ENCODE results near the gene CAMK2A.
"Not testable (repeated sequence)": the region's sequence is repeated elsewhere in the genome, so short reads cannot be mapped to it uniquely, and the experiment has no call there.

CAMK2A gene

DNA sequence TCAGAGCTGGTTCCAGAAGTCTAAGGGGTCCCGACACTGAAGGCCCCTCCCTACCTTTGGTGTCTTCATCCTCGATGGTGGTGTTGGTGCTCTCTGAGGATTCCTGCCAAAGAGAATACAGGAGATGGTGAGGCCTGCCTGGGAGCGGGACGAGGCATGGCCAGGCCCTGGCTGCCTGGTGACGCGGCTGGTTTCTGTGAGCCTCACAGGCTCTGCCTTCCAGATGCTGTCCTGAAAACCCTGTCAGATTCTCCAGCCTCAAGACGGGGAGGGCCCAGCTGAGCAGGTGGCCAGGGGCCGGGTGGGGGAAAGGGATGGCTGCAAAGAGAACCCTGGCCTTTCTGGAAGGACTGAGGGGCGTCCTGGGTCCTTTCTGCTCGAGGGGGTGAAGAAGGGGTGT, 50.9 kb downstream of the CAMK2A start:
- H3K27me3 Mint-ChIP-seq (ENCODE audit: low read depth): peaks cover 8% of the 10 kb centered on the region
- no peak overlapping the region for H3K4me3 Mint-ChIP-seq
- H3K27ac Mint-ChIP-seq: no peak overlapping the region
- no peaks in the 10 kb centered on the region for H3K9me3 Mint-ChIP-seq
- H3K4me1 Mint-ChIP-seq: peaks cover 37% of the 10 kb centered on the region
- TF ChIP-seq CTCF (IDR thresholded peaks at IDR 0.05; ENCODE audit: unreplicated experiment in 3 of 3): no peak
- H3K36me3 Mint-ChIP-seq (ENCODE audit: low read depth): no peaks in the 10 kb centered on the region

DNA sequence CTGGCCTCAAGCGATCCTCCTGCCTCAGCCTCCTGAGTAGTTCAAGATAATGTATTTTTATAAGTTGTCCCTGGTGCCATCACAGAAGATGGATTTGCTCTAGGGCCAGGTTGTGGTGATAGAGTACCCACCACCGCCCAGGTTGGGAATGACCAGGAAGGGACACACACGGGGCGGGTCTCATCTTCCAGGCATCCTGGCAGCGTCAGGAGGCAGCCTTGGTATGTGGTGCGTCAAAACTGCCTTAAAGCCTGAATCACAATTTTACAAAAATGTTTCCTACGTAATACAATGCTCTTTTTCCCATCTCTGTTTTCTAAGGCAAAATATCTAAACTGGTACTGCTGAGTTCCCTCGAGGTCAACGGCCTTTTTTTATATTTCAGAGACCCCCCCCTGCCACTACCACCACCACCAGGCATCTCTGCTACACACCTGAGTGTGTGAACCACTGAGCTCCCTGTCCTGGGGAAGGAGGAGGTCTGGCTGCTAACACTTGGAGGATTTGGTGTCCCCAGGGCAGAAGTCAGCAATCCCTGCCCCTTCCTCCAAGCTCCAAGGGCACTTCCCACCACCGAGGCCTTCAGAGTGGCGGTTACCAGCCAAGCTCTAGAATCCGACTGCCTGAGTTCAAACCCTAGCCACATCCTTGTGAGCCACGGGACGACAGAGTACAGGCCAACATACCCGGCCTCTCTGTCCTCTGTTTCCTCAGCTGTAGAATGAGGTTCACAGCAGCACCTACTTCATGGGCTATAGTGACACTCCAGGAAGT, 52.4 kb downstream of the CAMK2A start:
- H3K27ac Mint-ChIP-seq: peak overlapping the region in 2 of 3 experiments; percentile 15 to 56
- peaks cover 26% of the 10 kb centered on the region for H3K4me1 Mint-ChIP-seq
- no peak overlapping the region for H3K4me3 Mint-ChIP-seq
- TF ChIP-seq CTCF (IDR thresholded peaks at IDR 0.05; ENCODE audit: unreplicated experiment in 3 of 3): no peak
- no peaks in the 10 kb centered on the region for H3K9me3 Mint-ChIP-seq
- no peaks in the 10 kb centered on the region for H3K27me3 Mint-ChIP-seq (ENCODE audit: low read depth)
- H3K36me3 Mint-ChIP-seq (ENCODE audit: low read depth): no peaks in the 10 kb centered on the region

DNA sequence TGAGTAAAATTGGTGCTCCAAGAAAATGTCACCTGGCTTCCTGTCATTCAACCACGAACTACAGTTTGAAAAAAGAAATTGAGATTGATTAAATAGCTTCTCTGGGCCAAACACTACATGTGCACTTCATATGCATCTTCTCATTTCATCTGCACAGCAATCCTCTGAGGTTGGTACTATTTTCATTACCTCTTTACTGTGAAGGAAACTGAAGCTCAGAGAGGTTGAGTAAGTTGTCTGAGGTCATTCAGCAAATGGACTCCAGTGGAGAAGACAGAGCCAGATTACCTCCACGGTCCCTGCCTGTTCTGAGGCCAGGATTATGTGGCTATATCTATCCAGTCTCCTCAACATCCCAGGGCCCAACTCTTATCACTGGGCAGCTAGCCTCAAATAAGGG, 53.3 kb downstream of the CAMK2A start:
- H3K36me3 Mint-ChIP-seq (ENCODE audit: low read depth): no peaks in the 10 kb centered on the region
- H3K4me1 Mint-ChIP-seq: peaks cover 19% of the 10 kb centered on the region
- no peak overlapping the region for H3K4me3 Mint-ChIP-seq
- no peaks in the 10 kb centered on the region for H3K27me3 Mint-ChIP-seq (ENCODE audit: low read depth)
- no peaks in the 10 kb centered on the region for H3K9me3 Mint-ChIP-seq
- H3K27ac Mint-ChIP-seq: peak overlapping the region; percentile 68 to 90 (median 80)
- TF ChIP-seq CTCF (IDR thresholded peaks at IDR 0.05; ENCODE audit: unreplicated experiment in 3 of 3): no peak

DNA sequence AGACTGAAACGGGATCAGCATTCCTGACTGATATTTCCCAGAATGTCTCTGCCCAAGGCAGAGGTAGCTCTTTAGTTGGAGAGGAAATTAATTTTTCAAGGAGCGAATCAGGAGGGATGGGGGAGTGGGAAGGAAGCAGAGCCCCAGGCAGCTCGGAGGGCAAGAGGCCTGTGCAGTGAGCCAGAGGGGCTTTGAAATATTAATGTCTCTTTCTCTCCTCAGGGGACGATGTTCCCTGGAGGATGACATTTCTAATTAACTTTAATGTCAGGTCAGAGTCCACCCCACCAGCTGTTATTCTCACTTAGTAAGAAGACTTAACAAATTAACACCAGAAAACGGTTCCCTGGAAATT, 54.1 kb downstream of the CAMK2A start:
- no peaks in the 10 kb centered on the region for H3K9me3 Mint-ChIP-seq
- H3K4me3 Mint-ChIP-seq: no peak overlapping the region
- H3K27me3 Mint-ChIP-seq (ENCODE audit: low read depth): no peaks in the 10 kb centered on the region
- H3K27ac Mint-ChIP-seq: peak overlapping the region; percentile 68 to 90 (median 80)
- TF ChIP-seq CTCF (IDR thresholded peaks at IDR 0.05; ENCODE audit: unreplicated experiment in 3 of 3): no peak
- peaks cover 3% of the 10 kb centered on the region for H3K36me3 Mint-ChIP-seq (ENCODE audit: low read depth)
- peaks cover 24% of the 10 kb centered on the region for H3K4me1 Mint-ChIP-seq

DNA sequence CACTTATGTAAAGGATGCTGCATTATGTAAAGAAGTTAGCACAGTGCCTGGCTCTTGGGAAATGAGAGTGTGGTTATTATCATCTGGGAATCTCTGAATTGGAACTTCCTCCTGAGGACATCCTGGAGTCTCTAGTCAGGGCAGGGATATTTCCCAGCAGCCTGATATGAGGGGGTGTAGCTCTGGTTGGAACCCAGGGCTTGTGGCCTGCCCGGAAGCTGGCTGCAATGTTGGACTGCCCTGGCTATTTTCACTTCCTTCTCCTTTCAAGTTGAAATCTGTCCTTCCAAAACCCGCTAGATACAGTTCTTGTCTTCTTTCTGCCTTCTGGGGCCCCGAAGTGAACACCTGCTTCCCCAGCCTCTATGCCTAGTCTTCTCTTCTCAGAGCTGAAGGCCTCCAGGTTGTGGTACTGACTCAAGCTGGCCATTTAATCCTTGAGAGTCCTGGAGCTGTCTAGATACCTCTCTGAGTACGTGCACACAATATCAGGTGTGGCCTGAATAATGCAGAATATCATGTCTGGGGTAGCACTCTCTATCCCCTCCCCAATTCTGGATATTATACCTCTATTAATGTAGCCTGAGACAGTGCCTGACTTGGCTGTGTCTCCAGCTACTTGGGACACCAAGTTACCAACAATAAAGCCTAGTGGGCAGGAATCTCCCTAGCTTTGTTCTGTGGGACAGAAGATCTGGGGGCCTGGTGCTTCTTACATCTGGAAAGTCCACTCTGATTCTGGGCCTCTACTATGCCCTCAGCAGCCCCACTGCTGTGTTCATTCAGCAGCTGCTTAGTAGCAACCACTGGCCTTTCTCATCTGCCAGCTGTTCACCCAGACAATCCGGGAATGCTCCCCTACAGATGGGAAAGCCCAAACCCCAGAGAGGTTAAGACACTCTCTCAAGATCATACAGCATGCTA, 54.7 kb downstream of the CAMK2A start:
- H3K9me3 Mint-ChIP-seq: no peaks in the 10 kb centered on the region
- peak overlapping the region; percentile 68 to 90 (median 80) for H3K27ac Mint-ChIP-seq
- no peak overlapping the region for H3K4me3 Mint-ChIP-seq
- H3K4me1 Mint-ChIP-seq: peaks cover 25% of the 10 kb centered on the region
- TF ChIP-seq CTCF (IDR thresholded peaks at IDR 0.05; ENCODE audit: unreplicated experiment in 3 of 3): no peak
- H3K36me3 Mint-ChIP-seq (ENCODE audit: low read depth): peaks cover 3% of the 10 kb centered on the region
- no peaks in the 10 kb centered on the region for H3K27me3 Mint-ChIP-seq (ENCODE audit: low read depth)

DNA sequence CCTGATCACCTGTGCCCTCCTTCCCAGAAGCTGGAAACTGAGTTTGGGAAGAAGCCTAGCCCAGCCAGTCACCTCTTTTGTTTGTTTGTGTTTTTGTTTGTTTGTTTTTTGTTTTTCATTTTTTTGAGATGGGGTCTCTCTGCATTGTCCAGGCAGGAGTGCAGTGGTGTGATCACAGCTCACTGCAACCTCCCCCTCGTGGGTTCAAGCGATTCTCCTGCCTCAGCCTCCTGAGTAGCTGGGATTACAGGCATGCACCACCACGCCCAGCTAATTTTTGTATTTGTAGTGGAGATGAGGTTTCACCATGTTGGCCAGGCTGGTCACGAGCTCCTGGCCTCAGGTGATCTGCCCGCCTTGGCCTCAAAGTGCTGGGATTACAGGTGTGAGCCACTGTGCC, 55.9 kb downstream of the CAMK2A start:
- not testable (repeated sequence) for H3K27ac Mint-ChIP-seq; H3K36me3 Mint-ChIP-seq (ENCODE audit: low read depth); H3K9me3 Mint-ChIP-seq; H3K27me3 Mint-ChIP-seq (ENCODE audit: low read depth); H3K4me3 Mint-ChIP-seq
- H3K4me1 Mint-ChIP-seq: peaks cover 25% of the 10 kb centered on the region

Measured in nephron (organoid).